DOHH2 (cell line): ENCODE measurements around the gene PPP1R12C.

ENCODE experiments used
- H3F3A ChIP-seq: fragments of 200-600 bp; sonication (generic), shearing (Covaris generic); 2 replicates; pipeline ENCODE4 v1.6.0; 2016; ENCODE audit warnings: antibody characterized with exemption, mild to moderate bottlenecking; ENCODE audit not compliant: control insufficient read depth, insufficient read depth
- H3K27ac ChIP-seq: fragments of 200-600 bp; sonication (generic); 2 replicates; pipeline ENCODE4 v1.5.1; 2014; ENCODE audit warnings: low read depth, mild to moderate bottlenecking, low read length, moderate library complexity
- H3K27me3 ChIP-seq: fragments of 200-600 bp; sonication (generic); 2 replicates; pipeline ENCODE4 v1.6.1; 2014; ENCODE audit warnings: mild to moderate bottlenecking, low read length, mixed read lengths; ENCODE audit not compliant: control insufficient read depth
- H3K36me3 ChIP-seq: fragments of 200-600 bp; sonication (generic); 2 replicates; pipeline ENCODE4 v1.6.1; 2014; ENCODE audit warnings: mild to moderate bottlenecking, low read length, moderate library complexity, mixed read lengths; ENCODE audit not compliant: control insufficient read depth
- H3K4me1 ChIP-seq: fragments of 200-600 bp; sonication (generic); 2 replicates; pipeline ENCODE4 v1.6.1; 2014; ENCODE audit warnings: mild to moderate bottlenecking, low read length, mixed read lengths; ENCODE audit not compliant: control insufficient read depth
- H3K4me2 ChIP-seq: fragments of 200-600 bp; sonication (generic); 2 replicates; pipeline ENCODE4 v1.6.0; 2014; ENCODE audit warnings: mild to moderate bottlenecking, low read length, moderate library complexity
- H3K4me3 ChIP-seq: fragments of 200-600 bp; sonication (generic); 2 replicates; pipeline ENCODE4 v1.5.1; 2014; ENCODE audit warnings: mild to moderate bottlenecking, low read length, mixed read lengths
- H3K79me2 ChIP-seq: fragments of 200-600 bp; sonication (generic); 2 replicates; pipeline ENCODE4 v1.6.1; 2014; ENCODE audit warnings: mild to moderate bottlenecking, low read length, mixed read lengths; ENCODE audit not compliant: control insufficient read depth
- H3K9me2 ChIP-seq: fragments of 200-600 bp; sonication (generic); replicated peaks from 2 replicates; pipeline ENCODE4 v1.6.1; 2014; ENCODE audit warnings: mild to moderate bottlenecking, low read length, mixed read lengths; ENCODE audit not compliant: control insufficient read depth
- H3K9me3 ChIP-seq: fragments of 200-600 bp; sonication (generic); 2 replicates; pipeline ENCODE4 v1.6.1; 2014; ENCODE audit warnings: antibody characterized with exemption, low read length, mixed read lengths; ENCODE audit not compliant: control insufficient read depth, insufficient read depth
- H4K20me1 ChIP-seq: fragments of 200-600 bp; sonication (generic); 2 replicates; pipeline ENCODE4 v1.6.0; 2014; ENCODE audit warnings: low read depth, mild to moderate bottlenecking, antibody characterized with exemption, low read length, moderate library complexity; ENCODE audit not compliant: control insufficient read depth, insufficient read depth
- CTCF ChIP-seq: fragments of 200-600 bp; sonication (generic); IDR thresholded peaks from one replicate; pipeline ENCODE4 v1.5.1; 2014; ENCODE audit warnings: antibody characterized with exemption, mild to moderate bottlenecking, low read depth, low read length; ENCODE audit not compliant: poor library complexity, severe bottlenecking
- EZH2phosphoT487 ChIP-seq: fragments of 200-600 bp; sonication (generic); IDR thresholded peaks from 2 replicates; pipeline ENCODE4 v1.6.1; 2017; ENCODE audit warnings: borderline replicate concordance, mild to moderate bottlenecking, antibody characterized with exemption, low read length, moderate library complexity, mixed read lengths

Gene PPP1R12C

GRCh38 chr19:55146078-55146704 is 28.8 kb upstream of the PPP1R12C start:
- Histone ChIP-seq H3F3A (no peaks in the 10 kb centered on the region), H3K4me2 (peak overlapping the region; percentile 21; the same call in 1 of the 2 replicates), H3K9me3 (peaks cover 1% of the 10 kb centered on the region), H3K36me3 (no peaks in the 10 kb centered on the region), H3K27ac (no peak overlapping the region), H3K9me2 (no peaks in the 10 kb centered on the region), H3K27me3 (peaks cover 14% of the 10 kb centered on the region), H4K20me1 (no peaks in the 10 kb centered on the region), H3K4me3 (no peak overlapping the region), H3K79me2 (no peaks in the 10 kb centered on the region), H3K4me1 (peaks cover 8% of the 10 kb centered on the region)
- TF ChIP-seq CTCF (peak; percentile 65), EZH2phosphoT487 (no peak)

GRCh38 chr19:55145232-55145631 is 27.8 kb upstream of the PPP1R12C start:
- Histone ChIP-seq H3K27me3 (peaks cover 17% of the 10 kb centered on the region), H4K20me1 (no peaks in the 10 kb centered on the region), H3K4me2 (peak overlapping the region; percentile 21), H3K4me3 (no peak overlapping the region), H3K9me3 (no peaks in the 10 kb centered on the region), H3K79me2 (no peaks in the 10 kb centered on the region), H3K36me3 (no peaks in the 10 kb centered on the region), H3K9me2 (no peaks in the 10 kb centered on the region), H3K4me1 (peaks cover 8% of the 10 kb centered on the region), H3K27ac (no peak overlapping the region), H3F3A (no peaks in the 10 kb centered on the region)
- TF ChIP-seq EZH2phosphoT487 (no peak), CTCF (no peak)

GRCh38 chr19:55141696-55142095 is 24.3 kb upstream of the PPP1R12C start:
- Histone ChIP-seq H3K27ac (no peak overlapping the region), H3K79me2 (no peaks in the 10 kb centered on the region), H3K36me3 (no peaks in the 10 kb centered on the region), H3F3A (no peaks in the 10 kb centered on the region), H4K20me1 (no peaks in the 10 kb centered on the region), H3K9me3 (no peaks in the 10 kb centered on the region), H3K27me3 (peaks cover 6% of the 10 kb centered on the region; the same call in 1 of the 2 replicates), H3K4me2 (no peak overlapping the region), H3K9me2 (no peaks in the 10 kb centered on the region), H3K4me3 (no peak overlapping the region), H3K4me1 (peaks cover 8% of the 10 kb centered on the region)
- TF ChIP-seq CTCF (no peak), EZH2phosphoT487 (no peak)
